HG02840 (cell line): Measurements from ENCODE around the gene CYP19A1.

Experiments
- ATAC-seq: cut with Tn5 transposase; IDR thresholded peaks from one replicate; pipeline ENCODE4 v1.9.1; 2021; ENCODE audit warnings: mild to moderate bottlenecking, moderate library complexity, moderate number of reproducible peaks; ENCODE audit not compliant: unreplicated experiment, low FRiP score

CYP19A1 gene

DNA sequence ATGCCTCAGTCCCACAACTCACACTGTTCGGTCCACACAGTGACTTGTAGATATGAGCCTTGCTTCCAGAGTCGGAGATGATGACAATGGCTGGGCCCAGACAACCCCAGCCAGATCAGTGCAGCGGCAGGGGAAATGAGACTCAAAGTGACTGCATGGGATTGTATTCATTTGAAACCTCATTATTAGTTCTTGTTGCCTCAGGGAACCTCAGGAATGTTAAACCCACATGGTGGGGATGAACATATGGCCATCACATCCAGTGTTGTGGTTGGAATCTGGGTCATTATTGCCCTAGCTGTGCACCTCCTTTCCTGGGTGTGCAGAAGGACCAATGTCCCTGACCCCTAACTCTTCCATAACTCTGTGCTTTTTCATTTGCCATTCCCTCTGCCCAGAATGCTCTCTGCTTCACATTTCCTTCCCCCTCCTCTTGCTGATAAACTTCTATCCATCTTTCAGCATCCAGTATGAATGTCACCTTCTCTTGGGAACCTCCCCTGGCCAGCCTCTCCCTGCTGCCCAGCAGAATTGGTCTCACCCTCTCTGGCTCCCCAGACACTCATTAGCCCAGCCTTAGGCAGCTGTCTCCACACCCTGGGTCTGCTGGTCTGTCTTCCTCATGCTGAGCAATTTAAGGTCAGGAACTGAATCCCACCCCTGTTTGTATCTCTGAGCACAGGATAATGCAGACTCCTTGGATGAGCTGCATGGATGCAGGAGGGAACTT, 176.7 kb downstream of the CYP19A1 start:
- no peak for ATAC-seq

- ATAC-seq = no peak
Observed at GRCh38 chr15:51160484-51160883, 177.9 kb downstream of the CYP19A1 start.
